ENCODE data around the gene GFOD2.
"Not testable (repeated sequence)": the region's sequence is repeated elsewhere in the genome, so short reads cannot be mapped to it uniquely, and the experiment has no call there.

Gene GFOD2, protein sequence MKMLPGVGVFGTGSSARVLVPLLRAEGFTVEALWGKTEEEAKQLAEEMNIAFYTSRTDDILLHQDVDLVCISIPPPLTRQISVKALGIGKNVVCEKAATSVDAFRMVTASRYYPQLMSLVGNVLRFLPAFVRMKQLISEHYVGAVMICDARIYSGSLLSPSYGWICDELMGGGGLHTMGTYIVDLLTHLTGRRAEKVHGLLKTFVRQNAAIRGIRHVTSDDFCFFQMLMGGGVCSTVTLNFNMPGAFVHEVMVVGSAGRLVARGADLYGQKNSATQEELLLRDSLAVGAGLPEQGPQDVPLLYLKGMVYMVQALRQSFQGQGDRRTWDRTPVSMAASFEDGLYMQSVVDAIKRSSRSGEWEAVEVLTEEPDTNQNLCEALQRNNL

DNA sequence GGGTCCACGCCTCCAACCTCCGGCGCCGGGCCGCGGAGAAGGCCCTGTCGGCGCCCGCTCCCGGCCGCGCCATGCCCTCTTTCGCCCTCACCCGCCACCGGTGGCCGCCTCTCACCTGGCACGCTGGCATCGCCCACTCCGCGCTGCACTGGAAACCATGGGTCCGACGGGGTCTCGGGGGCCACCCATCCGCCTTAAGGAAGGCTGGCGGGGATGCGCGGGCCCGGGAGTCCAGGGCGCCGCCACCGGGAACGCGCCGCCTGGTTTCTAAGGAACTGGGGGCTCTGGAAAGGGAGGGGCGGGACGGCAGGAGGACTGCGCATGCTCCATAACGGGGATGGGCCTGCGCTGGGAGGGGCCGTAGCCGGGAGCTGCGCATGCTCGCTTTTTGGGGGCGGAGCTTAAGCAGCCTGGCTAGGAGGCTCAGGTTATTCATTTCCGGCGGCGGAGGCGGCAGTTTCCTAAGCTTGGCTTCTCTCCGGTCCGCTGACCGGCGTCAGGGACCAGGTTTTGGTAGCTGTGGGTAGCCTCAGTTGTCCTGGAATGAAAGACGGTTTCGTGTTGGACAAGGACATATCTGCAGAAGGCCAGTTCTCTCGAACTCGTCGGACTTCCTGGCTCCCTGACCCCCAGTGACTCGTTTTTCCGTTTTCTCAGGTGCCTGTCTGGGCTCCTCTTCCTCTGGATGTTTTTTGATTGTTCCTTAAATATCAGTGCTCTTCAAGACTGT is at the start of gene GFOD2:
TSS of gene GFOD2 (minus strand) at position 269 of the 730 bp plus-strand sequence. CDS start 33,601 bp downstream, outside the sequence.
- H3K27me3 Mint-ChIP-seq (ENCODE audit: low read depth): no peaks in the 10 kb centered on the region
- peaks cover 29% of the 10 kb centered on the region for H3K4me1 Mint-ChIP-seq (ENCODE audit: low read depth)
- H3K9me3 Mint-ChIP-seq: no peaks in the 10 kb centered on the region
- H3K36me3 Mint-ChIP-seq (ENCODE audit: low read depth): peaks cover 2% of the 10 kb centered on the region
- peak within 1 kb of the TSS; percentile 96 for H3K4me3 Mint-ChIP-seq
- H3K27ac Mint-ChIP-seq: peak within 1 kb of the TSS; percentile 94

- Mint-ChIP-seq H3K27me3 (ENCODE audit: low read depth) (no peaks in the 10 kb centered on the region), H3K36me3 (ENCODE audit: low read depth) (peaks cover 19% of the 10 kb centered on the region), H3K4me1 (ENCODE audit: low read depth) (peaks cover 10% of the 10 kb centered on the region), H3K4me3 (no peak overlapping the region), H3K9me3 (no peaks in the 10 kb centered on the region), H3K27ac (no peak overlapping the region)
Measured at GRCh38 chr16:67767953-67768352, 48.8 kb upstream of the GFOD2 start.

DNA sequence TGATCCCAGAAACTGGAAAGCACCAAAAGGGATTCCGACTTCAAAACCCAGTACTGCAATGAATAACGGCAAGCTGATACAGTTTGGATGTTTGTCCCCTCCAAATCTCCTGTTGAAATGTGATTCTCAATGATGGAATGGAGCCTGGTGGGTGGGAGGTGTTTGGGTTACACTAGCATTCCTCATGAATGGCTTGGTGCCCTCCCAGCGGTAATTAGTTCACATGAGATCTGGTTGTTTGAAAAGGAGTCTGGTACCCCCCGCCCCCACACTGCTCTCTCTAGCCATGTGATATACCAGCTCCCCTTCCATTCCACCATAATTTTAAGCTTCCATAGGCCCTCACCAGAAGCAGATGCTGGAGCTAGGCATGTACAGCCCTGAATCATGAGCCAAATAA is 47.2 kb upstream of the GFOD2 start:
- no peak overlapping the region for H3K4me3 Mint-ChIP-seq
- H3K27ac Mint-ChIP-seq: no peak overlapping the region
- H3K36me3 Mint-ChIP-seq (ENCODE audit: low read depth): peaks cover 11% of the 10 kb centered on the region
- H3K9me3 Mint-ChIP-seq: no peaks in the 10 kb centered on the region
- H3K4me1 Mint-ChIP-seq (ENCODE audit: low read depth): peaks cover 5% of the 10 kb centered on the region
- no peaks in the 10 kb centered on the region for H3K27me3 Mint-ChIP-seq (ENCODE audit: low read depth)

DNA sequence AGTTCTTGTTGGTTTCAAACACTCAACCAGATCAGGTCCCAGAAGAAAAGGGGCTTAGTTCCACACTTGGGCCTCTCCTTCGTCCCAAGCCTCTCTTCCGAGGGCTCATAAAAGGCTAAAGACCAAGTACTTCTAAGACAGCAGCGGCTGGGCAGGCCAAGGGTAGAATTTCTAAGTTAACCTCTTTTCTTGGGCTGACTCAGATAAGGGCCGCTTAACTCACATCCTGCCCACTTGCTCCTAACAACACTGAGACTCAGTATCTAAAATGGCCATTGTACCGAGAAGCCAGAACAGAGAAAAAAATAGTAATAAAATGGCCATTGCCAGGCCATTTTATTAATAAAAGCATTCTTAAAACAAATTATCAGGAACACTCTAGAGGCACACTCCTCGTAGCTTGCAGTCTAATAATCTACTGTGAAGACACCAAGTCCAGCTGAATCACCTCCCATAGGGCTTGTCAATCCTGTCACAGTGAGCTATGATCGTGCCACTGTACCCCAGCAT is 45.1 kb upstream of the GFOD2 start:
- Mint-ChIP-seq H3K9me3 (no peaks in the 10 kb centered on the region), H3K27ac (no peak overlapping the region), H3K4me3 (no peak overlapping the region)

GRCh38 chr16:67763066-67763465 is 44.0 kb upstream of the GFOD2 start:
- H3K27me3 Mint-ChIP-seq (ENCODE audit: low read depth): no peaks in the 10 kb centered on the region
- H3K9me3 Mint-ChIP-seq: no peaks in the 10 kb centered on the region
- peaks cover 14% of the 10 kb centered on the region for H3K4me1 Mint-ChIP-seq (ENCODE audit: low read depth)
- H3K4me3 Mint-ChIP-seq: no peak overlapping the region
- H3K27ac Mint-ChIP-seq: no peak overlapping the region
- peaks cover 4% of the 10 kb centered on the region for H3K36me3 Mint-ChIP-seq (ENCODE audit: low read depth)

More for the DNA sequence above, 45.1 kb upstream of the GFOD2 start:
- Mint-ChIP-seq H3K27me3 (ENCODE audit: low read depth) (no peaks in the 10 kb centered on the region), H3K4me1 (ENCODE audit: low read depth) (peaks cover 14% of the 10 kb centered on the region), H3K36me3 (ENCODE audit: low read depth) (peaks cover 4% of the 10 kb centered on the region)

DNA sequence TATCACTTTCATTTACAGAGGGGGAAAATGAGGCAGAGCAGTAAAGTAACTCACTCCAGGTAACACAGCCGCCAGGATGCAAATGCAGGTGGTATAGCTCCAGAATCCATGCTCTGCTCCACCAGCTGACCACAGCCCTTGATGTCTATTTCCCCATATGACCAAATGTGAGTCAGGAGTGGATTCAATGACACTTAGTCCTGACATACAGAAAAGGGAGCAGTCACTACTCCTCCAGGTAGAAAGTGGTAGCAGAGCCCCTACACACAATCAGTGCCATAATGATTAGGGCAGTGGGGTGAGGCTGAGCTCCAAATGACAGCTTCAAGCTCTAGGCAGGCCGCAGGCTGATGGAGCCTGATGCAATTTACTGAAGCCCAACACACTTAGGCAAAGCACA is 43.3 kb upstream of the GFOD2 start:
- Mint-ChIP-seq H3K27ac (no peak overlapping the region), H3K4me3 (no peak overlapping the region), H3K4me1 (ENCODE audit: low read depth) (peaks cover 14% of the 10 kb centered on the region), H3K27me3 (ENCODE audit: low read depth) (no peaks in the 10 kb centered on the region), H3K9me3 (no peaks in the 10 kb centered on the region), H3K36me3 (ENCODE audit: low read depth) (peaks cover 4% of the 10 kb centered on the region)

DNA sequence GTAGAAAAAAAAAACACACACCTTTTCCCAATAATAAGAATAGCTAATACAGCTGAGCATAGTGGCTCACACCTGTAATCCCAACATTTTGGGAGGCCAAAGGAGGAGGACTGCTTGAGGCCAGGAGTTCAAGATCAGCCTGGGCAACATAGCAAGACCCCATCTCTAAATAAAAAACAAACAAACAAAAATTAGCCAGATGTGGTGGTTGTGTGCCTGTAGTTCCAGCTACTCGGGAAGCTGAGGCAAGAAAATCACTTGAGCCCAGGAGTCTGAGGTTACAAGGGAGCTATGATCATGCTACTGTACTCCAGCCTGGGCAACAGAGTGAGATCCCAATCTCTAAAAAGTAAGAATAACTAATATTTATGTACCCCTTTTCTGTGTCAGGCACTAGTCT is 42.8 kb upstream of the GFOD2 start:
- peaks cover 14% of the 10 kb centered on the region for H3K4me1 Mint-ChIP-seq (ENCODE audit: low read depth)
- peaks cover 4% of the 10 kb centered on the region for H3K36me3 Mint-ChIP-seq (ENCODE audit: low read depth)
- no peaks in the 10 kb centered on the region for H3K27me3 Mint-ChIP-seq (ENCODE audit: low read depth)
- H3K9me3 Mint-ChIP-seq: no peaks in the 10 kb centered on the region
- no peak overlapping the region for H3K4me3 Mint-ChIP-seq
- no peak overlapping the region for H3K27ac Mint-ChIP-seq

DNA sequence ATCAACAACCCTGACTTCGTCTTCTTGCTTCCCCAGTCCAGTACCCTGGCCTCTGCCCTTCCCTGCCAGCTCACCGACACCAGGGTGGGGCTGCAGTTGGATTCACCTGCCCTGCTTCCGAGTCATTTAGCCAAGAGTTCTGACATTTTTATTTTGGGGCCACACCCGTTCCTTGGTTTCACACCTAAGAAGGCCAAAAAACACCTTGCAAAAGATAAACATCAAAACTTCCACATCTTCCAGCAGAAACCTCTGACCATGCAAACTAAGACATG is 41.8 kb upstream of the GFOD2 start:
- H3K9me3 Mint-ChIP-seq: no peaks in the 10 kb centered on the region
- H3K27ac Mint-ChIP-seq: peak overlapping the region; percentile 69
- no peaks in the 10 kb centered on the region for H3K27me3 Mint-ChIP-seq (ENCODE audit: low read depth)
- H3K4me3 Mint-ChIP-seq: no peak overlapping the region
- H3K36me3 Mint-ChIP-seq (ENCODE audit: low read depth): peaks cover 2% of the 10 kb centered on the region
- peaks cover 14% of the 10 kb centered on the region for H3K4me1 Mint-ChIP-seq (ENCODE audit: low read depth)

GRCh38 chr16:67760206-67760955 is 41.3 kb upstream of the GFOD2 start:
- H3K27me3 Mint-ChIP-seq (ENCODE audit: low read depth): no peaks in the 10 kb centered on the region
- H3K27ac Mint-ChIP-seq: peak overlapping the region; percentile 69
- no peak overlapping the region for H3K4me3 Mint-ChIP-seq
- H3K4me1 Mint-ChIP-seq (ENCODE audit: low read depth): peaks cover 14% of the 10 kb centered on the region
- H3K36me3 Mint-ChIP-seq (ENCODE audit: low read depth): peaks cover 2% of the 10 kb centered on the region
- no peaks in the 10 kb centered on the region for H3K9me3 Mint-ChIP-seq

DNA sequence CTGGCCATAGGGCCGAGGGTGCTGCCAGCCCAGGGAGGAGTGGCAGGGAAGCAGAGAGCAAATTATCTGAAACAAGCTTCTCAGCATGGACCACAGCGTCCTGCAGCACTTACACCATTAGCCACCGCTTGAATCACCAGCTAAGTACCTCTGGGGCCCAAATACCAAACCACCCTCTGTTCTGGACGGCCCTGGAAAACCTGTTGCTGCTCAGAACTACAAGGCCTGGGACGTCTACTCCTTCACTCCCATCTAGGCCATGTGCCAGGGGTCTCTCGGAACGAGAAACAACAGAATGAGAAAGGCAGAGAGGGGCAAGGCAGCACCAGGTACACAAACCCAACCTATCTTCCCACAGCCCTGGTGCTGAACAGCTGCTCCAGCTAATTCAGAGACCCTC is 39.9 kb upstream of the GFOD2 start:
- Mint-ChIP-seq H3K27ac (no peak overlapping the region), H3K4me3 (no peak overlapping the region), H3K36me3 (ENCODE audit: low read depth) (peaks cover 2% of the 10 kb centered on the region), H3K27me3 (ENCODE audit: low read depth) (no peaks in the 10 kb centered on the region), H3K9me3 (no peaks in the 10 kb centered on the region), H3K4me1 (ENCODE audit: low read depth) (peaks cover 15% of the 10 kb centered on the region)

DNA sequence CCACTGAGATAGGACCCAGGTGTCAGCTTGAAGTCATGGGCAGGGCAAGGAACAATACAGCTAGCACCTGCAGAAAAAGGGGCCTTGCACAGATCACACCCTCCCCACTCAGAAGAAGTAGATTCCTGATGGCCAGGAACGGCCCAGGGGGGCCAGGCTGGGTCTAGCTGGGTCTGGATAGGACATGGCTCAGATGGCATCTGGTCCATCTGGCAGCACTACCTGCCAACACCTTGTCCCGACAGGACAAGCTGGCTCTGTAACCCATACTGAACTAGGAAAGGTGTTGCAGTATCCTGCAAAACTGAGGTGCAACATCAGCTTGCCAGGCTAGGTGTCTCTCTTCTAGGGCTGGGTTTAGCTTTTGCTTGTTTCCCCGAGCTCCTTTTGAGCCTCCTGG is 38.9 kb upstream of the GFOD2 start:
- no peaks in the 10 kb centered on the region for H3K9me3 Mint-ChIP-seq
- H3K36me3 Mint-ChIP-seq (ENCODE audit: low read depth): peaks cover 6% of the 10 kb centered on the region
- no peak overlapping the region for H3K4me3 Mint-ChIP-seq
- peaks cover 15% of the 10 kb centered on the region for H3K4me1 Mint-ChIP-seq (ENCODE audit: low read depth)
- no peaks in the 10 kb centered on the region for H3K27me3 Mint-ChIP-seq (ENCODE audit: low read depth)
- H3K27ac Mint-ChIP-seq: no peak overlapping the region

- Mint-ChIP-seq H3K9me3 (no peaks in the 10 kb centered on the region), H3K4me1 (ENCODE audit: low read depth) (peaks cover 6% of the 10 kb centered on the region), H3K36me3 (ENCODE audit: low read depth) (peaks cover 6% of the 10 kb centered on the region), H3K4me3 (no peak overlapping the region), H3K27me3 (ENCODE audit: low read depth) (no peaks in the 10 kb centered on the region), H3K27ac (no peak overlapping the region)
Measured at GRCh38 chr16:67752641-67753040, 33.5 kb upstream of the GFOD2 start.

GRCh38 chr16:67751331-67751730 is 32.2 kb upstream of the GFOD2 start:
- not testable (repeated sequence) for H3K27me3 Mint-ChIP-seq (ENCODE audit: low read depth); H3K27ac Mint-ChIP-seq; H3K4me1 Mint-ChIP-seq (ENCODE audit: low read depth); H3K9me3 Mint-ChIP-seq; H3K36me3 Mint-ChIP-seq (ENCODE audit: low read depth); H3K4me3 Mint-ChIP-seq

GRCh38 chr16:67750466-67750865 is 31.4 kb upstream of the GFOD2 start:
- H3K27me3 Mint-ChIP-seq (ENCODE audit: low read depth): no peaks in the 10 kb centered on the region
- H3K4me1 Mint-ChIP-seq (ENCODE audit: low read depth): peaks cover 6% of the 10 kb centered on the region
- peaks cover 8% of the 10 kb centered on the region for H3K36me3 Mint-ChIP-seq (ENCODE audit: low read depth)
- H3K9me3 Mint-ChIP-seq: no peaks in the 10 kb centered on the region
- H3K27ac Mint-ChIP-seq: peak overlapping the region; percentile 60
- no peak overlapping the region for H3K4me3 Mint-ChIP-seq
